GM18951 (cell line): ENCODE data around the gene PLEKHA1.

Experiments used
- POLR2A ChIP-seq: IDR thresholded peaks from 4 replicates; pipeline ENCODE4 v1.6.1; 2011; ENCODE audit warnings: mild to moderate bottlenecking; ENCODE audit not compliant: insufficient read length, insufficient read depth; ENCODE audit errors: extremely low read depth
- in situ Hi-C: fragments of 300-500 bp; cut with MboI; formaldehyde crosslinking; loops from one replicate; pipeline ENCODE4 v1.12.0; 2022; ENCODE audit warnings: low sequenced_read_pairs, mixed read lengths, inconsistent platforms; ENCODE audit not compliant: unreplicated experiment

Gene PLEKHA1

GRCh38 chr10:122349758-122350369 lies 24.6 kb upstream of the PLEKHA1 start:
- TF ChIP-seq POLR2A, result no peak
- in situ Hi-C loops, result loop anchor here (10.0 kb wide), 1 partner anchor 75 kb away; no protein-coding TSS in a partner anchor

DNA sequence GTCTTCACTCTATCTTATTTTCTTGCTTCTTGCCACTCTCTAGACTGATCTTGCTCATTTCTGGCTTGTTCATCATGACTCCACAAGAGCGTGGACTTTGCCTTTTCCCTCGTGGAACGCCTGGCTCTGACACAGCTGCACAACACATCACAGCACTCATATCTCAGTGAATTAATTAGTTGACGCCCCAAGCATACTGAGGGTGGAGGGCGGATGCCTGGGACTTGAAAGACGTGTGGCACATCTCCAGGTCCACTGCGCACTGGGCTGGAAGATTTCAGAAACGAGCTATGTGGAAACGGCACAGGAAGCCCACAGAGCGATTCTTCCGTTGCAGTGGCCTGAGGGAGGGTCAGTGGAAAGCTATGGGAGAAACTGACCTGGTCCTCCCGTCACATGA lies 23.6 kb upstream of the PLEKHA1 start:
- in situ Hi-C loops, result no loop called here
- no peak for TF ChIP-seq POLR2A

DNA sequence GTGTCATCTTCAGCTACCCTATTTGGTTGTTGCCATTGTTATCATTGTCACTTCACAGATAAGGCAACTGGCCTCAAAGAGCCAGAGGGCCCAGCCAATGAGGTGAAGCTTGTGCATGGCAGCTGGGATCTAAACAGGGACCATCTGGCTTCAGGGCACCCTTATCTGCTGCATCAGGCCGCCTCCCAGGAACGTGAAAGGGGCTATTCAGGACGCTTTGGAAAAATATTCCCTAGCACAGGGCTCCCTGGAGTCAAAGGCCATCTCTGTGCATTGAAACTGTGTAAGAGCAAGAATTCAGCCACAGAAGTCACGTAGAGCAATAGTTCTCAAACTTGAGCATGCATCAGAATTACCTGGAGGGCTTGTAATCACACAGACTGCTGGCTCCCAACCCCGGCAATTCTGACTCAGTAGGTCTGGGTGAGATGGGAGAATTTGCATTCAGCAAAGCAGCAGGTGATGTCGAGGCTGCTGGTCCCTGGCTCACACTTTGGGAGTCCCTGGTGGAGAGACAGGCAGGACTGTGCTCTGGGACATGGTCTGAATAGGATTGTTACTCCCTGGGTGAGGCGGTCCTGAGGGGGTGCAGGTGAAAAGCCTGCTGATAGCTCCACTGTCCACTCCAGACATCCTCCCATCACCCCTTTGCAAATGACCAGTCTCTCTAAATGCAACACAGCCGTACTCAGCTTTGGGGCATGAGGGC lies 21.5 kb upstream of the PLEKHA1 start:
- in situ Hi-C loops, result no loop called here

DNA sequence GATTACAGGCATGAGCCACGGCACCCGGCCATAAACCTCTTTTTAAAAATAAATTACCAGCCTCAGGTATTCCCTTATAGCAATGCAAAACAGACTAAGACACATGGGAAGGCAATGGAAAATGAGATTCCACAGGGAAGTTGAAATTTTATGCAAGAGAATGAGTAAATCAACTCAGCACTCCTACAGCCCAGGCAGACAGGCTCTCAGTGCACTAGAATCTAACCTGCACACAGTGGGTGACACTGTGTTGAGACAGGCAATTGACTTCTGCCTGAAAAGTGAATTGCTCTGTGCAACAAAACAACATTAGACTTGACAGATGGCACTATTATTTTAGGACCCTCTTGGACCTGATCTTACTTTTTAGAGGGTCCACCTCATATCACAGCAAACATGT lies 20.1 kb upstream of the PLEKHA1 start:
- in situ Hi-C loops, result no loop called here
- TF ChIP-seq POLR2A, result no peak

More for the DNA sequence above, 21.5 kb upstream of the PLEKHA1 start:
- TF ChIP-seq POLR2A, result no peak

GRCh38 chr10:122357685-122358084 lies 16.8 kb upstream of the PLEKHA1 start:
- in situ Hi-C loops, result no loop called here
- TF ChIP-seq POLR2A, result no peak

DNA sequence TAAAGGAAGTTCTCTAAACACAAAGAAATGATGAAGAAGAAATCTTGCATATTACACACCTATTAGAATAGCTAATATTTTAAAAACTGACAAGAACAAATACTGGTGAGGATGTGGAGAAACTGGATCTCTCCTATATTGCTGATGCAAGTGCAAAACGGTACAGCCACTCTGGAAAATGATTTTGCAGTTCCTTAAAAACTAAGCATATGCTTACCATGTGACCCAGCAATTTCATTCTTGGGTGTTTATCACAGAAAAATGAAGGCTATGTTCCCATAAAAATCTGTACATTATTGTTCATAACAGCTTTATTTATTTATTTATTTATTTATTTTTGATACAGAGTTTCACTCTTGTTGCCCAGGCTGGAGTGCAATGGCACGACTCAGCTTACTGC lies 14.9 kb upstream of the PLEKHA1 start:
- no peak for TF ChIP-seq POLR2A
- in situ Hi-C loops, result no loop called here

GRCh38 chr10:122361046-122361445 lies 13.5 kb upstream of the PLEKHA1 start:
- no peak for TF ChIP-seq POLR2A
- in situ Hi-C loops, result no loop called here

GRCh38 chr10:122362031-122362592 lies 12.4 kb upstream of the PLEKHA1 start:
- in situ Hi-C loops, result no loop called here
- TF ChIP-seq POLR2A, result no peak

DNA sequence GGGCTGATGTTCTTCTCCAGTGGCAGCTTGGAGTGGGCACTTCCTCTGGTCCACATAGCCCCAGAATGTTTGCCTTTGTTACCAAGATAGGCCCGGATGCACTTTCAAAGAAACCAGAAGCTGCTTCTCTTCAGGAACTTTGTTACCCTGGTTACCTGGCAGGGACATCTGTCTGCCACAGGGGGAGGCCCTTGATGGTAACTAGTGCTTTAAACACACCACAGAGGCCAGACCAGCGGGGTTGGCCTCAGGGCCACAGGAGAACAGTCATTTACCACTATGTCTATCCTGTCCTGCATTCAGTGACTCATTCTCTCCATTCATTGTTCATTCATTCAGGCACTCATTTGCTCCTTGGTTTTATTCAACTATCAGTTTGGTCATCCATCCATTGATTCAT lies 11.9 kb upstream of the PLEKHA1 start:
- TF ChIP-seq POLR2A, result no peak
- in situ Hi-C loops, result no loop called here

GRCh38 chr10:122363311-122363710 lies 11.2 kb upstream of the PLEKHA1 start:
- in situ Hi-C loops, result no loop called here

DNA sequence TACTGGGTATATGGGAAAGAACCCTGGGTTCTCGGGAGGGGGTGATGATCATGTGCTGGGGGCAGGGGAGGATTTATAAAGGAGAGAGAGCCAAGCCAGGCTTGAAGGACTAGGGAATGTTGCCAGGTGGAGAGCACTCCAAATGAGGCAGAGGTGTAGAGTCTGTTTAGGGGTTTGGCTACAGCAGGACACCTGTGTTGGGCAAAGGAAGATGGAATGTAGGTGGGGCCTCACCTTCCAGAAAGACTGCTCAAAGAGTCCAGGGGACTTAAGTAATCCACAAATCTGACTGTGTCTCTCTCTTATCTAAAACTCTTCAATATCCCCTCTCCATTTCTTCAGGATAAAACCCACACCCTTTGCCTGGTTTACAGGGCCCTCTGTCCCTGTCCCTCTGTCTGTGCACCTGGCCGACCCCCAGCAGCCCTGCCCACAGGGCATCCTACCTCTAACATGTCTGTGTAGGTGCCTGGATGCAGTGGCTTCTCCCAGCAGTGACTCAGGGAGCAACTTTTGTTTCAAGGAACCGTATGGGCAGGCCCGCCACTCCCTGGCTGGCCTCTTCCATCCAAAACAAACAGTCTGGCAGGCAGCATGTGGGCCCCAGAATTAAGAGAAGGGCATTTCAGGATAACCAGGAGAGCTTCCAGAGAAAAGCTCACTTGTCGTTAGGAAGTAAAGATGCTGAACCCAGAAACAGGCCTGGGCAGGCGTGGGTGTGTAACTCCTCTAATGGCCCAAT lies 10.6 kb upstream of the PLEKHA1 start:
- in situ Hi-C loops, result no loop called here
- no peak for TF ChIP-seq POLR2A

More at GRCh38 chr10:122363311-122363710, 11.2 kb upstream of the PLEKHA1 start:
- no peak for TF ChIP-seq POLR2A

- in situ Hi-C loops, result no loop called here
- TF ChIP-seq POLR2A, result no peak
Observed at GRCh38 chr10:122368502-122369254, 5.8 kb upstream of the PLEKHA1 start.

DNA sequence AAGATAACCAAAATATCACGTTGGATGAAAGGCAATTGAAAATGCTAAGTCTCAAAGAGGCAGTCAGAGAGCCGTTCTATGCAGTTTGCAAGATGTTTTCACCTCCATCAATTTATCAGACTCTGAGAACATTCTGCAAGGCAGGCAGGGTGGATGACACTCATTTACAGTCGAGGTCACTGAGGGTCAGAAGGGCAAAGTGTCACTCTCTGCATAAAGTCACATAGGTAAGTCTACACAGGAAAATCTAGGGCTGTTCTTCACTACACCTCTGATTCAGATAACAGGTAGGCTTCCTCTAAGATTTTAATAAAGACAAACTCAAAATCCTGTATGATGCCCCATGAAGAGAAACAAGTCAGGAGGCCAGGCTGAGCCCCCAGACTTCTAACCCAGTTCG lies 1.4 kb upstream of the PLEKHA1 start:
- no peak for TF ChIP-seq POLR2A
- in situ Hi-C loops, result no loop called here
